Measurements from ENCODE around the gene BICRAL.
"Not testable (repeated sequence)": the region's sequence is repeated elsewhere in the genome, so short reads cannot be mapped to it uniquely, and the experiment has no call there.

BICRAL gene

DNA sequence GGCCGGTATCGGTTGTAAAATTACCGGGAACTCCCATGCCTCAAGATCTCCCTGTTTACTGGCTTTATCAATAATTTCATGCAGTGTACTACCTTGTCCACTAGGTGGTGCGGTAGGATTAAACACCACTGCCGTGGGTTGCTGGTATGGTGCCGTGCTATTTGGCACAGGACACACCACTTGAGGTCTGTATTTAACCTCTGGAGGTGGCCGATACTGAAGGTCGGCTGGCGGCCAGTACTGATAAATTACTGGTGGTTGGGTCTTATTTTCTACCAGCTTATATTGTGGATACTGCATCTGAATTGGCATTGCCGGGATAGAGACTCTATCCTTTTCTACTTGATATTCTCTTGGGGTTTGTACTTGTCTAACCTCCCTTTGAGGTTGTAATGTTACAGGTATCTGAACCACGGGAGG lies 119.7 kb downstream of the BICRAL start:
- DNase-seq = peak; percentile 71

DNA sequence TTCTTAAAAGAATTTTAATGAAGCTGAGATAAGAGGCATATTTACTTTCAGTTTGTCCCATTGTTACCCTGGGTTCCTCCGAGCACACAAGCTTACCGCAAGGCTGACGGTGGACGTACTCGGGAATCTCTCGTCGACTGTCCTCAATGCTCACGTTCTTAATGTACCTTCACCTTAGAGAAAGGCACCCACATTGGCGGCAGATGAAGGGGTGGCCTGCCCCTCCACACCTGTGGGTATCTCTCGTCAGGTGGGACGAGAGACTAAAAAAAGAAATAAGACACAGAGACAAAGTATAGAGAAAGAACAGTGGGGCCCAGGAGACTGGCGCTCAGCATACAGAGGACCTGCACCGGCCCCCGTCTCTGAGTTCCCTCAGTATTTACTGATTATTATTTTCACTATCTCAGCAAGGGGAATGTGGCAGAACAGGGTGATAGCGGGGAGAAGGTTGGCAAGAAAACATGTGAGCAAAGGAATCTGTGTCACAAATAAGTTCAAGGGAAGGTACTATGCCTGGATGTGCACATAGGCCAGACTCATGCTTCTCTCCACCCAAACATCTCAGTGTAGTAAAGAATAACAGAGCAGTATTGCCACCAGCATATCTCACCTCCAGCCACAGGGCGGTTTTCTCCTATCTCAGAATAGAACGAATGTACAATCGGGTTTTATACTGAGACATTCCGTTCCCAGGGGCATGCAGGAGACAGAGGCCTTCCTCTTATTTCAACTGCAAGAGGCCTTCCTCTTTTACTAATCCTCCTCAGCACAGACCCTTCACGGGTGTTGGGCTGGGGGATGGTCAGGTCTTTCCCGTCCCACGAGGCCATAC lies 120.8 kb downstream of the BICRAL start:
- not testable (repeated sequence) for DNase-seq

GRCh38 chr6:42904467-42904866 lies 122.6 kb downstream of the BICRAL start:
- DNase-seq = no peak

GRCh38 chr6:42907336-42907735 lies 125.5 kb downstream of the BICRAL start:
- DNase-seq = no peak

- no peak for DNase-seq
These were observed 128.0 kb downstream of the BICRAL start for GRCh38 chr6:42909835-42910234.

DNA sequence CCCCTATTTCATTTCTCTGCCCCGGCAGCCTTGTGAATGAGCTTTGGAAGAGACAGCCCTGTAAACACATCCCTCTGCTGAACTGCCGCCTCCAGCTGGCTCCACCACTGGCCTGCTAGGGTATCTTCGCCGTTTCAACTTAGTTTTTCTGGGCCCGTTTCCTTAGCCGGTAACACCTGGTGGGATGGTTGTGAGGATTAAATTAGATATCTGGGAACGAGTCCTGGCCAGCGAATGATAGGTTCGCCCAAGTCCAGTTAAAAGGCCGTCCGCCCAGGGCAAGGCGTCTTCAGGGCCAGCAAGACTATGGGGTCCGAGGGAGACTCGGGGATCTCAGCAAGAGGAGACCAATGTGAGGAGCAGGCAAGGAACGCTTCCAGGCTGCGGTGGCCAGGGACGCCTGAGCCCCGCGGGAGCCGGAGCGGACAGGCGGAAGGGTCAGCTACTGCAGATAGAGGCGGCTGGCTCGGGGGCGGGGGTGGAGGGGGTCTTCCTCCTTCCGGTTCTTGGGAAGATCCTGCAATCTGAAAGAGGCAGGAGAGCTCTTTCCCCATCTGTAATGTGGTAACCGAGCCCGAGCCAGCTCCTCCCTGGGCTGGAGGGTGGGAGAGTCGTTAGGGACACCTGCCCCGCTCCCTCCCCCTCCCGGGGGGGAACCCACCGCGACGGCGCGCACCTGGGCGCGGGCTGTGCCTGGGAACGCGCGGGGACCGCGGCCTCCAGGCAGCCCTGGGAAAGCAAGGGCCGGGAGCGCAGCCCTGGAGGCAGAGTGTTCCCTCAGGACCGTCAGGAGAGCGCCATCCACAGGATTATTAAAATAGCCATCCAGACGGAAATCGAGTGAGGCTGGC lies 129.5 kb downstream of the BICRAL start:
- no peak for DNase-seq

DNA sequence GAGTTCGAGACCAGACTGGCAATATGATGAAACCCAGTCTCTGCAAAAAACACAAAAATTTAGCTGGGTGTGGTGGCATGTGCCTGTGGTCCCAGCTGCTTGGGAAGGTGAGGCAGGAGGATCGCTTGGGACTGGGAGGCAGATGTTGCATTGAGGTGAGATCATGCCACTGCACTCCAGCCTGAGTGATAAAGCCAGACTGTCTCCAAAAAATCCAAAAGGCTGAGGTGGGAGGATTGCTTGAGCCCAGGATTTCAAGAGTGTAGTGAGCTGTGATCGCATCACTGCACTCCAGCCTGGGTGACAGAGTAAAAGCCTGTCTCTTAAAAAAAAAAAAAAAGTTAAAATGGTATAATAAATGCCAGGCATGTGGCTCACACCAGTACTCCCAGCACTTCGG lies 132.7 kb downstream of the BICRAL start:
- no peak for DNase-seq

DNA sequence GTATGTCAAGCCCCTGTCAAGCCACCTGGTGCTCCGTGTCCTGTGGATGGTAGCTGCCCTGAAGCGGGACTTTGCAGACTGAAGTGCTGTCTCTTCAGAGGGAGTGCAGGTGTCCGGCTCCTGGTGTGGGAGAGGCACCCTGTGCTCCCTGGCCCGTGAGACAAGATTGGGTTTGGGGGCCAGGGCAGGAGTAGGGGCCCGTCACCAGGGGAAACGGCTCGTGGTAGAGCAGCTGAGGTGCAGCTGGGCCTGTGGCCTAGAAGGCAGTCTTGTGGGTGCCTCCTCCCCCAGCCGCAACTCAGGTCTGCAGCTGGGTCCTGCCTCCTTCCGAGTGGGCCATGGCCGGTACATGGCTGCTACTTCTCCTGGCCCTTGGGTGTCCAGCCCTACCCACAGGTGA lies 133.9 kb downstream of the BICRAL start, which contains the start of gene PTCRA:
Gene PTCRA, plus strand, starts transcription at position 322 of the 400 bp plus-strand sequence. Its CDS starts 17 bp downstream, at position 339.
- DNase-seq = no peak

GRCh38 chr6:42916288-42916687 lies 134.4 kb downstream of the BICRAL start:
- no peak for DNase-seq

Measured in NCI-H510A (cell line).